B cell (primary cell): ENCODE measurements around the gene ZNF710. TPM values are rescaled to one million over a fixed set of nuclear protein-coding genes. Genes with fewer than 3 reads are reported as not detected.

ENCODE experiments used
- ATAC-seq: fragments of 200-7000 bp; cut with Tn5 transposase; one replicate; pipeline ENCODE4 v1.10.0; 2021; ENCODE audit warnings: low read depth, mild to moderate bottlenecking, moderate number of reproducible peaks, moderate library complexity
- CTCF ChIA-PET: fragments of 350-600 bp; sonication (Branson Sonifier 250); formaldehyde crosslinking; loops from one replicate; lab custom pipeline; 2021; ENCODE audit warnings: antibody characterized with exemption, inconsistent platforms; lab: Charles Lee
- POLR2A ChIA-PET: fragments of 350-600 bp; sonication (Branson Sonifier 250); formaldehyde crosslinking; loops from one replicate; lab custom pipeline; 2021; ENCODE audit warnings: antibody characterized with exemption; lab: Charles Lee
- DNase-seq: peaks from one replicate; pipeline ENCODE4 v3.0.0; 2013
- H2AFZ ChIP-seq: 2 replicates; pipeline ENCODE4 v1.6.1; 2012; ENCODE audit warnings: mild to moderate bottlenecking, low read depth, low read length; ENCODE audit not compliant: insufficient read depth, poor library complexity, severe bottlenecking
- H3K27ac ChIP-seq, 2 donors: 1 replicate in 1 of 2; 2 replicates in 1 of 2; pipeline ENCODE4 v1.5.1; 2012 to 2013; ENCODE audit warnings: low read length in 2 of 2, mild to moderate bottlenecking in 2 of 2, moderate library complexity in 1 of 2
- H3K27me3 ChIP-seq, 4 experiments: fragments of 200-600 bp in 1 of 4; sonication (generic) in 1 of 4; replicated peaks in 1 of 4; 1 replicate in 2 of 4; 2 replicates in 2 of 4; pipeline versions ENCODE4 v1.6.1 to v1.7.0; 2013 to 2016; ENCODE audit warnings: low read length in 3 of 4, mild to moderate bottlenecking in 2 of 4, mixed read lengths in 1 of 4, moderate library complexity in 1 of 4; ENCODE audit not compliant: insufficient read depth in 4 of 4, control insufficient read depth in 3 of 4; ENCODE audit errors: control extremely low read depth in 1 of 4
- H3K36me3 ChIP-seq, 2 experiments: replicated peaks in 1 of 2; 1 replicate in 1 of 2; 2 replicates in 1 of 2; pipeline versions ENCODE4 v1.6.1 to v1.7.1; 2013; ENCODE audit warnings: low read length in 1 of 2; ENCODE audit not compliant: insufficient read depth in 2 of 2, control insufficient read depth in 1 of 2; ENCODE audit errors: control extremely low read depth in 1 of 2, extremely low read depth in 1 of 2
- H3K4me1 ChIP-seq, 2 donors: fragments of 200-600 bp in 1 of 2; sonication (generic) in 1 of 2; 1 replicate in 1 of 2; 2 replicates in 1 of 2; pipeline versions ENCODE4 v1.5.1 to v1.6.1; 2013 to 2017; ENCODE audit warnings: low read length in 2 of 2; ENCODE audit not compliant: control insufficient read depth in 2 of 2, insufficient read depth in 2 of 2
- H3K4me2 ChIP-seq: replicated peaks from 2 replicates; pipeline ENCODE3; 2012; ENCODE audit warnings: mild to moderate bottlenecking, low read depth, low read length; ENCODE audit not compliant: poor library complexity, severe bottlenecking
- H3K4me3 ChIP-seq, 5 experiments: fragments of 200-600 bp in 1 of 5; sonication (generic) in 1 of 5; 1 replicate in 3 of 5; 2 replicates in 2 of 5; pipeline versions ENCODE4 v1.5.1 to v1.7.0; 2011 to 2016; ENCODE audit warnings: low read length in 4 of 5, mild to moderate bottlenecking in 4 of 5, low read depth in 2 of 5, control low read depth in 1 of 5, moderate library complexity in 1 of 5; ENCODE audit not compliant: insufficient read depth in 1 of 5; ENCODE audit errors: control extremely low read depth in 1 of 5, extremely low read depth in 1 of 5
- H3K79me2 ChIP-seq: fragments of 200-600 bp; sonication (generic); one replicate; pipeline ENCODE4 v1.6.0; 2016; ENCODE audit warnings: low read length; ENCODE audit not compliant: control insufficient read depth, insufficient read depth
- H3K9ac ChIP-seq: fragments of 200-600 bp; sonication (generic); 2 replicates; pipeline ENCODE4 v1.6.1; 2017; ENCODE audit warnings: mild to moderate bottlenecking, low read length, moderate library complexity
- H3K9me3 ChIP-seq, 3 donors: one replicate each; pipeline versions ENCODE4 v1.6.1 to v1.7.1; 2013; ENCODE audit warnings: low read length in 2 of 3; ENCODE audit not compliant: control insufficient read depth in 2 of 3, insufficient read depth in 1 of 3; ENCODE audit errors: control extremely low read depth in 1 of 3
- H4K20me1 ChIP-seq: 2 replicates; pipeline ENCODE4 v1.6.0; 2012; ENCODE audit warnings: mild to moderate bottlenecking, low read length; ENCODE audit not compliant: insufficient read depth, control insufficient read depth, poor library complexity, severe bottlenecking
- H3K27ac Mint-ChIP-seq: one replicate; pipeline ENCODE4 v1.8.0; 2021; ENCODE audit warnings: mixed read lengths
- H3K27me3 Mint-ChIP-seq: one replicate; pipeline ENCODE4 v1.8.0; 2021; ENCODE audit warnings: mixed read lengths
- H3K4me1 Mint-ChIP-seq: one replicate; pipeline ENCODE4 v1.8.0; 2021; ENCODE audit warnings: mixed read lengths
- H3K4me3 Mint-ChIP-seq: one replicate; pipeline ENCODE4 v1.8.0; 2021; ENCODE audit warnings: mixed read lengths
- H3K9me3 Mint-ChIP-seq: one replicate; pipeline ENCODE4 v1.8.0; 2022; ENCODE audit warnings: mixed read lengths; ENCODE audit not compliant: insufficient read depth
- CTCF ChIP-seq: fragments of 200-600 bp; IDR thresholded peaks from one replicate; pipeline ENCODE4 v1.8.0; 2022; ENCODE audit warnings: antibody characterized with exemption, mild to moderate bottlenecking
- EZH2 ChIP-seq: IDR thresholded peaks from 2 replicates; pipeline ENCODE4 v1.6.1; 2012; ENCODE audit warnings: borderline replicate concordance, low read depth, mild to moderate bottlenecking, moderate library complexity, low read length; ENCODE audit not compliant: insufficient read depth, poor library complexity, severe bottlenecking
- WGBS: methylation state at CpG from one replicate; pipeline ENCODE4 v1.1.5; 2013; ENCODE audit warnings: missing lambda C conversion rate; ENCODE audit not compliant: insufficient coverage; 5-methylcytosine and 5-hydroxymethylcytosine counted together
- intact Hi-C: fragments of 100-400 bp; cut with micrococcal nuclease; formaldehyde crosslinking; loops from one replicate; pipeline ENCODE4 v1.10.0; 2022
- polyA plus RNA-seq: library from polyadenylated mRNA; depleted of rRNA; stranded (reverse); fragments of >200 nt; gene quantifications from 2 replicates; pipeline ENCODE4 v1.2.3, GENCODE V29; 2012
- total RNA-seq, 2 donors: library from RNA; stranded (reverse); fragments of 120-200 nt in 1 of 2; gene quantifications; 1 replicate in 1 of 2; 2 replicates in 1 of 2; pipeline versions ENCODE4 v1.2.3 to v1.2.4, GENCODE V29; 2013 to 2022

ZNF710 gene
- total and polyA plus RNA-seq, 2 donors (not counting 1 experiment from before 2014, with no cell fraction given), result 8.7 to 38.7 TPM

GRCh38 chr15:90036806-90037510, 35.8 kb downstream of the ZNF710 start:
- no peak overlapping the region for H3K27ac ChIP-seq
- H3K9ac ChIP-seq, result no peak overlapping the region
- POLR2A ChIA-PET, result no interaction called here
- intact Hi-C loops, result loop anchor here (5.0 kb wide), 1 partner anchor 35 kb away; the partner anchor contains the start of gene ZNF710
- DNase-seq (no peak), ATAC-seq (no peak)
- H3K4me1 Mint-ChIP-seq, result peaks cover 77% of the 10 kb centered on the region
- no peaks in the 10 kb centered on the region for H3K9me3 Mint-ChIP-seq
- H3K79me2 ChIP-seq, result peaks cover 81% of the 10 kb centered on the region
- TF ChIP-seq EZH2 (no peak), CTCF (no peak)
- 93% methylated on average over 11 of the region's 11 CpGs for WGBS
- CTCF ChIA-PET, result no interaction called here
- no peaks in the 10 kb centered on the region for H3K9me3 ChIP-seq
- no peak overlapping the region for H3K27ac Mint-ChIP-seq
- H2AFZ ChIP-seq, result no peak overlapping the region
- H4K20me1 ChIP-seq, result peaks cover 11% of the 10 kb centered on the region
- no peaks in the 10 kb centered on the region for H3K36me3 ChIP-seq
- no peak overlapping the region for H3K4me3 ChIP-seq
- peaks cover 35 to 49% of the 10 kb centered on the region in 2 donors for H3K4me1 ChIP-seq
- H3K27me3 ChIP-seq, result no peaks in the 10 kb centered on the region
- H3K4me3 Mint-ChIP-seq, result no peak overlapping the region
- no peaks in the 10 kb centered on the region for H3K27me3 Mint-ChIP-seq
- H3K4me2 ChIP-seq, result no peak overlapping the region

DNA sequence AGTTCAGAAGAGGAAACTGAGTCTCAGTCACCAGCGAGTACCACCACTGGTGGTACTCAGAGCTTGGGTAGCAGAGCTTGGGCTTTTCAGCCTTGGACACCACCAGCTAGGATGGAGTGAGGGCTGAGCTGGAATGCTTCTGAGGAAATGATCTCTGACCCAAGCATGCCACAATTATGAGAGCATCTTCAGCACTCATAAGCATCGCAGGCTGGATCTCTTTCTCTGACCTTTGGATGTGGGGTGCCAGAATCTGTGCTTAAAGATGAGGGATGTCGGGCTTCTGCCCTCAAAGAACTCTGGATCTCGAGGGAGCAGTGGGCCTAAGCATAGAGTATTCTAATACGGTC, 36.4 kb downstream of the ZNF710 start:
- peaks cover 86% of the 10 kb centered on the region for H3K79me2 ChIP-seq
- no peak overlapping the region for H2AFZ ChIP-seq
- H3K4me3 ChIP-seq, result no peak overlapping the region
- H3K4me1 ChIP-seq, result peaks cover 33 to 46% of the 10 kb centered on the region in 2 donors
- CTCF ChIA-PET, result interaction anchor here (0.8 kb wide), 1 partner anchor 9 kb away, joined by 3 read pairs; no protein-coding TSS in a partner anchor
- TF ChIP-seq CTCF, result no peak
- TF ChIP-seq EZH2, result no peak
- Mint-ChIP-seq H3K4me3 (no peak overlapping the region), H3K9me3 (no peaks in the 10 kb centered on the region), H3K27ac (peak overlapping the region; percentile 77), H3K4me1 (peaks cover 77% of the 10 kb centered on the region), H3K27me3 (no peaks in the 10 kb centered on the region)
- H3K36me3 ChIP-seq, result no peaks in the 10 kb centered on the region
- peaks cover 11% of the 10 kb centered on the region for H4K20me1 ChIP-seq
- no peak overlapping the region for H3K27ac ChIP-seq
- H3K9me3 ChIP-seq, result no peaks in the 10 kb centered on the region
- ATAC-seq (no peak), DNase-seq (no peak)
- intact Hi-C loops, result loop anchor here (5.0 kb wide), 1 partner anchor 35 kb away; the partner anchor contains the start of gene ZNF710
- 94% methylated on average over 5 of the region's 5 CpGs for WGBS
- POLR2A ChIA-PET, result no interaction called here
- no peaks in the 10 kb centered on the region for H3K27me3 ChIP-seq
- H3K4me2 ChIP-seq, result no peak overlapping the region
- H3K9ac ChIP-seq, result no peak overlapping the region
